ENCODE data around the gene ARPC4. TPM values are rescaled to one million over a fixed set of nuclear protein-coding genes. Genes with fewer than 3 reads are reported as not detected.
"Not testable (repeated sequence)": the region's sequence is repeated elsewhere in the genome, so short reads cannot be mapped to it uniquely, and the experiment has no call there.

ARPC4 gene
- total RNA-seq, 1 donor, result 304 TPM

DNA sequence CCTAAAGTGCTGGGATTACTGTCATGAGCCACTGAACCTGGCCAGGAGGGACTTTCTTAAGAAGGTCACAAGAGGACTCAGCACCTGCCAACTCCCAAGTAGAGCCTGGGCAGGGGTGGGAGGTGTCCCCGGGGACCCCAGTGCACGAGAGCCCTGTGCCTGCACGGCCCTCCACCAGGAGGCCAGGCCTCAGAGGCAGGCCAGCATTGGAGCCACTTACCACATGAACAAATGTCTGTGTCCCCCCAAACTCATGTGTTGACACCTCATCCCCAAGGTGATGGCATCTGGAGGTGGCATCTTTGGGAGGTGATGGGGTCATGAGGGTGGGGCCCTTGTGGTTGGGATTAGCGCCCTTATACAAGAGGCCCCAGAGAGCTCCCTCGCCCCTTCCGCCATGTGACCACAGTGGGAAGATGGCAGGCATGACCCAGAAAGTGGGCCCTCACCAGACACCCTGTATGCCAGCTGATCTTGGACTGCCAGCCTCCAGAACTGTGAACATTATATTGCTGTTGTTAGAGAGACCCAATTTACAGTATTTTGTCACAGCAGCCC, 54.1 kb downstream of the ARPC4 start:
- TF ChIP-seq, protein P1, sequence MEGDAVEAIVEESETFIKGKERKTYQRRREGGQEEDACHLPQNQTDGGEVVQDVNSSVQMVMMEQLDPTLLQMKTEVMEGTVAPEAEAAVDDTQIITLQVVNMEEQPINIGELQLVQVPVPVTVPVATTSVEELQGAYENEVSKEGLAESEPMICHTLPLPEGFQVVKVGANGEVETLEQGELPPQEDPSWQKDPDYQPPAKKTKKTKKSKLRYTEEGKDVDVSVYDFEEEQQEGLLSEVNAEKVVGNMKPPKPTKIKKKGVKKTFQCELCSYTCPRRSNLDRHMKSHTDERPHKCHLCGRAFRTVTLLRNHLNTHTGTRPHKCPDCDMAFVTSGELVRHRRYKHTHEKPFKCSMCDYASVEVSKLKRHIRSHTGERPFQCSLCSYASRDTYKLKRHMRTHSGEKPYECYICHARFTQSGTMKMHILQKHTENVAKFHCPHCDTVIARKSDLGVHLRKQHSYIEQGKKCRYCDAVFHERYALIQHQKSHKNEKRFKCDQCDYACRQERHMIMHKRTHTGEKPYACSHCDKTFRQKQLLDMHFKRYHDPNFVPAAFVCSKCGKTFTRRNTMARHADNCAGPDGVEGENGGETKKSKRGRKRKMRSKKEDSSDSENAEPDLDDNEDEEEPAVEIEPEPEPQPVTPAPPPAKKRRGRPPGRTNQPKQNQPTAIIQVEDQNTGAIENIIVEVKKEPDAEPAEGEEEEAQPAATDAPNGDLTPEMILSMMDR (IDR thresholded peaks at IDR 0.05; ENCODE audit: insufficient read depth, low read depth, low read length), result no peak
- no peak for DNase-seq (ENCODE audit: low read depth)
- no peak overlapping the region for H3K4me3 ChIP-seq (ENCODE audit: low read depth, low read length)

DNA sequence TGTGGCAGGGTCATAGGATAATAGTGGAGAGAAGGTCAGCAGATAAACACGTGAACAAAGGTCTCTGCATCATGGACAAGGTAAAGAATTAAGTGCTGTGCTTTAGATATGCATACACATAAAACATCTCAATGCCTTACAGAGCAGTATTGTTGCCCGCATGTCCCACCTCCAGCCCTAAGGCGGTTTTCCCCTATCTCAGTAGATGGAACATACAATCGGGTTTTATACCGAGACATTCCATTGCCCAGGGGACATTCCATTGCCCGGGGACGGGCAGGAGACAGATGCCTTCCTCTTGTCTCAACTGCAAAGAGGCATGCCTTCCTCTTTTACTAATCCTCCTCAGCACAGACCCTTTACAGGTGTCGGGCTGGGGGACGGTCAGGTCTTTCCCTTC, 55.0 kb downstream of the ARPC4 start:
- not testable (repeated sequence) for DNase-seq (ENCODE audit: low read depth); H3K4me3 ChIP-seq (ENCODE audit: low read depth, low read length)

DNA sequence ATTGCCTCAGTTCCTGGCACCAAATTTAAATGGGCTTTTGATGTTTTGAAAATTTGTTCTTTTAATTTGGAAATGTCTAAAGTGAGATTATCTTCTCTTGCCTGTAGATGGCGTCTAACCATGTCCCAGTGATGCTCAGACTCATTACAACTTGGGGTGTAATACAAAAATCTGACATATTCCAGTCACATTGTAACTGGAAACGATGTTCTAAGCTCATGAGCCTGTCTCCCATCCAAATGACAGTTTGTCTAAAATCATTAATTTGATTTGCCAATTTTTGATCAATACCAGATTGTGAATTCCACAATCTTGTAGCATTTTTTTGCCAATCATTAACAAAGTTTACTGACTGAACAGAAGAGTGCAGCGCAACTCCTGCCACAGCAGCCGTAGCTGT, 56.0 kb downstream of the ARPC4 start:
- not testable (repeated sequence) for H3K4me3 ChIP-seq (ENCODE audit: low read depth, low read length)
- peak; percentile 44 for DNase-seq (ENCODE audit: low read depth)
- TF ChIP-seq, protein P1 (IDR thresholded peaks at IDR 0.05; ENCODE audit: insufficient read depth, low read depth, low read length), result peak; percentile 50

DNA sequence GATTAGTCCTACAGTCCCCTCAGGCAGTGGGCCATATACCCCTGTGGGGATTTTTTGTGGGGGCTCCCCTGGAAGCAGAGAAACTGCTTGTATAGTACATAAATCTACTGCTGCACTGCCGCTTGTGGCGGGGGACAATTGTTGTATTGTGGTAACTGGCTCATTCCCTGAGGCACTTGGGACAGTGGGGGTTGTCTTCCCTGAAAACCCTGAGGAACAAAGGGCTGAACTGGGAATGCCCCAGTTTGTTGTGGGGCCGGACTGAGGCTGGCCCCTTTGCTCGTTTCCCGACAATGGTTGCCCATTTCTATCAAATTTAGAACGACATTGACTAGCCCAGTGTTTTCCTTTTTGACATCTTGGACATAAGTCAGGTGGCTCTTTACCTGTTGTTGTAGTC, 58.5 kb downstream of the ARPC4 start:
- not testable (repeated sequence) for H3K4me3 ChIP-seq (ENCODE audit: low read depth, low read length); DNase-seq (ENCODE audit: low read depth)

DNA sequence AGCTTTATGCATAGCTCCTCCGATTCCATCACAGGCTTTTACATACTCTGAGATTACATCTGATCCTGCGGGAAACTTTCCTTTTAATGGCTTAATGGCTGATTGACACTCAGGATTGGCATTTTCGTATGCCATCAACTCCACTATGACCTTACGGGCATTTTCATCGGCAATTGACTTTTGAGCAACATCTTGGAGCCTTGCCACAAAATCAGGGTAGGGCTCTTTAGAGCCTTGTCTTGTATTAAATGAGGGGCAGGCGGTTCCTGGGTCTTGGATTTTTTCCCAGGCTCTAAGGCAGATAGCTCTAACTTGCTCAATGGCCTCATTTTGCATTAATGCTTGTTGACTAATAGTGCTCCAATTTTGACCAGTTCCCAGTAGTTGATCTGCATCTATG, 59.0 kb downstream of the ARPC4 start:
- H3K4me3 ChIP-seq (ENCODE audit: low read depth, low read length); DNase-seq (ENCODE audit: low read depth): not testable (repeated sequence)

DNA sequence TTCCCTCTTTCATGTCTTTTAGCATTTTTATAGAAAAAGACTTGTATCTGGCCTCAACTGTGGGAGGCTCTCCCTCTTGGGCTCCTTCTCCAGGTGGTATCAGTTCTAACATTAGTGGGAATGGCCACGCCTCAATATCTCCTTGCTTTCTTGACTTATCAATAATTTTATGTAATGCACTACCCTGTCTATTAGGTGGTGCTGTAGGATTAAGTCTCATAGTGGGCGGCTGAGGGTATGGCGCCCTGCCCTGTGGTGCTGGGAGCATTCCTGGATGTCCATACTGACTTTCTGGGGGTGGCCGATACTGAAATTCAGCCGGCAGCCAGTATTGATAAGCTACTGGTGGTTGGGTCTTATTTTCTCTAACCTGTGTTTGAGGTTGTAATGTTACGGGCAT, 59.6 kb downstream of the ARPC4 start:
- DNase-seq (ENCODE audit: low read depth), result no peak
- no peak overlapping the region for H3K4me3 ChIP-seq (ENCODE audit: low read depth, low read length)
- TF ChIP-seq, protein P1 (IDR thresholded peaks at IDR 0.05; ENCODE audit: insufficient read depth, low read depth, low read length), result no peak

DNA sequence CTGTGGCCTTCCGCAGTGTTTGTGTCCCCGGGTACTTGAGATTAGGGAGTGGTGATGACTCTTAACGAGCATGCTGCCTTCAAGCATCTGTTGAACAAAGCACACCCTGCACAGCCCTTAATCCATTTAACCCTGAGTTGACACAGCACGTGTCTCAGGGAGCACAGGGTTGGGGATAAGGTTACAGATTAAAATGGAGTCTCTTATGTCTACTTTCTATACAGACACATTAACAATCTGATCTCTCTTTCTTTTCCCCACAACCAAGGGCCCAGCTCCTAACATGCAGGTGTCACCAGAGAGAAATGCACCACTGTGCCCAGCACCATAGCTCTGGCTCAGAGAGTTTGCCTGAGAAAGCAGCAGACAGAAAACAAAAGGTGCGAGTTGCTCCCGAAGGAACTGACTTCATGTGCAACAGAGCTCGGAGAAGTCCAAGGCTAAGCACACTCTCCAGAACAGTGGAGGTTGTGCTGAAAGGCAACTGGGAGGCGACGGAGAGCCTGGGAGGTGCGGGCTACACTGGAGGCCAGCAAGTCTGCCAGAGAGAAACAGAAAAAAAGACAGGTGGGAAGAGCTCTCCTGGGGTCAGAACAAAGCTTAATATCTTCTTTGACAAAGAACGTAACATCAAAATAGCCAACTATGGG, 61.5 kb downstream of the ARPC4 start:
- DNase-seq (ENCODE audit: low read depth); H3K4me3 ChIP-seq (ENCODE audit: low read depth, low read length): not testable (repeated sequence)

DNA sequence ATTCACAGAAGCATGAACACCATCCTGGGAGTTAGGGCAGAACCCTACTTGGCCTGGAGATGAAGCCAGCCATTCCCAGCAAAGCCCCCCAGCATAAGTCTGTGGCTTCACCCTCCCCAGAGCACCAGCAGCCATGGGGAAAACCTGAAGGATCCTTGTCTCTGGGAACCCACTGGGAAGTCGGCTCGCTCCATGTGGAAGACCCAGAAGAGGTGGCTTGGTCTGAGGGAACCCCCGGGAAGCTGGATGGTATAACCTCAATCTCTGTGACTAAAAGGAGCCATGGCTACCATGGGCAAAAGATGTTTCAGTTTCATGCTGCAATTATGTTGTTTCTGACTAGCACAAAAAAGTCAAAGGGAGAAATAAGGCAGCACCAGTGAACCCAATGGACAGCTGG, 62.7 kb downstream of the ARPC4 start:
- TF ChIP-seq, protein P1 (IDR thresholded peaks at IDR 0.05; ENCODE audit: insufficient read depth, low read depth, low read length), result no peak
- H3K4me3 ChIP-seq (ENCODE audit: low read depth, low read length), result no peak overlapping the region
- no peak for DNase-seq (ENCODE audit: low read depth)

Other genes with a start within 250 kb of the ARPC4 start
- gene LHFPL4, start 239.3 kb upstream of the ARPC4 start, total RNA-seq, result under 0.01 TPM in 1 of 2 replicates, not detected in the other
- 32.4 and 39.9 TPM in 2 replicates for gene MTMR14, start 143.6 kb upstream of the ARPC4 start, total RNA-seq
- gene CPNE9, start 89.2 kb upstream of the ARPC4 start, total RNA-seq, result not detected in 2 replicates
- 15.5 and 17.3 TPM in 2 replicates for gene BRPF1, start 61.3 kb upstream of the ARPC4 start, total RNA-seq
- gene OGG1, start 43.1 kb upstream of the ARPC4 start, total RNA-seq, result 19.0 and 32.2 TPM in 2 replicates
- gene CAMK1, start 23.1 kb upstream of the ARPC4 start, total RNA-seq, result 27.6 and 30.0 TPM in 2 replicates
- gene TADA3, start 609 bp upstream of the ARPC4 start, total RNA-seq, result 92.4 and 109 TPM in 2 replicates
- 19.0 and 21.6 TPM in 2 replicates for gene TTLL3, start 17.2 kb downstream of the ARPC4 start, total RNA-seq
- gene RPUSD3, start 50.9 kb downstream of the ARPC4 start, total RNA-seq, result 28.3 and 31.1 TPM in 2 replicates
- not detected in 2 replicates for gene CIDEC, start 87.2 kb downstream of the ARPC4 start, total RNA-seq
- gene JAGN1, start 97.5 kb downstream of the ARPC4 start, total RNA-seq, result 15.1 and 24.2 TPM in 2 replicates
- 0.43 and 0.64 TPM in 2 replicates for gene IL17RE, start 109.8 kb downstream of the ARPC4 start, total RNA-seq
- gene IL17RC, start 124.0 kb downstream of the ARPC4 start, total RNA-seq, result 32.8 and 42.8 TPM in 2 replicates
- gene CRELD1, start 140.8 kb downstream of the ARPC4 start, total RNA-seq, result 13.2 and 16.0 TPM in 2 replicates
- gene PRRT3, start 159.3 kb downstream of the ARPC4 start, total RNA-seq, result 3.2 and 3.5 TPM in 2 replicates
- 35.4 and 52.7 TPM in 2 replicates for gene EMC3, start 193.8 kb downstream of the ARPC4 start, total RNA-seq
- gene FANCD2, start 233.4 kb downstream of the ARPC4 start, total RNA-seq, result 15.5 and 23.3 TPM in 2 replicates